CD4-positive, alpha-beta T cell treated with Interleukin-1 beta for 1 hour (primary cell): ENCODE data around the gene TMEM117.
"Not testable (repeated sequence)": the region's sequence is repeated elsewhere in the genome, so short reads cannot be mapped to it uniquely, and the experiment has no call there.

Source experiments
- DNase-seq, 2 donors: peaks; one replicate each; pipeline ENCODE4 v3.0.0-alpha.2; 2020 to 2022

TMEM117 gene

DNA sequence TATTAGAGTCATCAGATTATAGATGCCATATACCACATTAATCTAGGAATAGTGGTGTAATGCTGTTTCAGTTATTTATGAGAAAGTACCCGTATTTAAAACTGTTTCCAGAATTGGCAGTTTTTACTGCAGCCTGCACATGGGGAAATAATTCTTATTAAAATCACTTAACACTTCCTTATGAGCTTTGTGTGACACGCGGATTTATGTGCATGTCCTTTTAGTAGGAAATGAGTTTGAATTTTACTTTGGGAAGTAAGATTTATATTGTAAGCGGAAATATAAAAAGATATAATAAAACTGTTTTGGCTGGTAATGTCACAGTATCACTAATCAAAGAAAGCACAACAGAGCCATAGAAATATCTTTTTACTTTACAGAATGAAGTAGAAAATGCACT, 132.9 kb downstream of the TMEM117 start:
- no peak for DNase-seq

DNA sequence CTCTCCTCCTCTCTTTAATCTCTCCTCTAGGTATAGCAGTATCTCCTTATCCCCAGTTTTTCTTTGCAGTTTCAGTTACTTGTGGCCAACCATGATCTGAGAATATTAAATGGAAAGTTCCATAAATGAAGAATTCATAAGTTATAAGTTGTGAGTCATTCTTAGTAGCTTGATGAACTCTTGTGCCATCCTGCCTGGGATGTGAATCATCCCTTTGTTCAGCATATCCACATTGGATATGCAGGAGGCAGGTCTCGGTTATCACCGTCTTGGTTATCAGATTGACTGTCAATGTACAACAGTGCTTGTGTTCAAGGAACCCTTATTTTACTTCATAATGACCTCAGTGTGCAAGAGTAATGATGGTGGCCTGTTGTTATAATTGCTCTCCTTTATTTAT, 134.0 kb downstream of the TMEM117 start:
- no peak for DNase-seq

DNA sequence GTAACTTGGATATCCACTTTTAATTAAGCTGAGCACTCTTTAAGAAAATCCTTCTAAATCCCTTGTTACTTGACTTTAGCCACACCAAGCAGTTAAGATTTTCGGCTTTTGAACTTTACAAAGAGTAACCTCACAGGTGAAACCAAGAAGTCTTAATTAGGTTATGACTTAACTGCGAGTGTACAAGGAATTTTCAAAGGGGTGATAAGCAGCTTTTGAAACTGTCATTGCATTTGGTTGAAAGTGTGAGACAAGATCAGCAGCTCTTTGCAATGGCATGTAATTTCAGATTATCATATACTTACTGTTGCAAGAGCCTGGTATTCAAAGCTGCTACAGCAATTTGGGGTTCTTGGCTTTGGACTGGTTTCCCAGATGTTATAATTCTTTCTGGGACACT, 137.5 kb downstream of the TMEM117 start:
- DNase-seq, result no peak

DNA sequence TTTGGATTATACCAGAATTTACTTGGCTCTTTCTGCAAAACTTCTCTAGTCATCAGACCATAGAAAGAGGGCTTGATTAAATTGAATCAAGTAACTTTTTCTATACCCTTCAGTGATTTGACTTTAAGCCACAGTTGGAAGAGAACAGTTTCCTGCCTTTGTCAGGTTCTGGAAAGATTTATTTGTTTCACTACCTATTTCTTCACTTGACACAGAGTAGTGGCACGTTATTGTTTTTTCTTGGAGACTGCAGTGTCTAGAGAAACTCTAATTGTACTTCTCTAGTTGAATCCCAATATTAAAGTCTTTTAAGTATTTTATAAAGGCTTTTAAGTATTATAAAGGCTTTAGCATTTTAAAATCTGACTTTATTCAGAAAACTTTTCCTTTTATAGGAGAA, 138.1 kb downstream of the TMEM117 start:
- no peak for DNase-seq

DNA sequence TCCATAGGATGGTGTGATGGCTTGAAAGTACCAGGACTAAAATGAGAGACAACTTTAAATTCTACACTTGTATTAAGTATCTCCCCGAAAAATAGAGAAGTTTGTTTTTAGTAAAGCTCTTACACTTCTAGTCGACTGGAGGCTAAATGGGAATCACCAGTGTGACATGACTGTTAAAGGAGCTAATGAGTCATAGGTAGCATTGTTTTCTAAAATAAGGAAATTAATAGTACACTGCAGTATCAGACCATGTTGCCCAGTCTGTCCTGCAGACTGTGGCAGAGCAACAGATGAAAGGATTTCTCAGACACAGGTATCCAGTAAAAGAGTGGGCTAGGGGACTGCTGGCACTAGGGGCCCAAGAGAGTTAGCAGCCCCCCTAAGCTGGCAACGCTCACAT, 140.1 kb downstream of the TMEM117 start:
- DNase-seq, result no peak

DNA sequence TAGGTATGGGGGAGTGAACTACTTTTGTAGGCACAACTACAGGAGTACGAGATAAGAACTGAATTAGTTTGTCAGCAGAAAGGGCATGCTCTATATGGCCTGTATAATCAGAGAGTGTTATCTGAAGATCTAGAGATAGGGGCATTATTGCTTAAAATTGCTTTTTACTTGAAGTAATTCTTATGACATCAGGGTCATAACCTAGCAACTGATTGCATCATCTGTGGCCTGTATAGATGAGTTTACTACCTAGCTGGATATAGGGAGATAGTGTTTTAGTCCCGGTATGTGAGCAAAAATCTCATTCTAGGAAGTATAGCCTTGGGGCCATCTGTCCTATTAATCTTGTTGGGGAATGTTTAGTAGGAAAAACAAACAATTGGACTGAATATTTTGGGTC, 142.7 kb downstream of the TMEM117 start:
- no peak for DNase-seq

DNA sequence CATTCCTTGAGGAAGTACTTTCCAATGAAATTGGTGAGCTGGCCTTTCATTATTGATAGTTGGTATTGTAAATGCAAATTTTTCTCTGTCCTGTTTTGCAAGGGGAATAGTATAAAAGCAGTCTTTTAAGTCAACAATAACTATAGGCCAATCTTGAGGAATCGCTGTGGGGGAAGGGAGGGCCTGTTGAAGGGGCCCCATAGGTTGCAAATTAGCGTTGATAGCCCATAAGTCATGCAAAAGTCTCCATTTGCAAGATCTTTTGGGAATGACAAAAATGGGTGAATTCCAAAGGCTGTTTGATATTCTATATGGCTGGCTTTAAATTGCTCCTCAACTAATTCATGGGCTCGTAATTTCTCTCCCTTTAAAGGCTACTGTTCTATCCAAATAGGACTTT, 143.6 kb downstream of the TMEM117 start:
- no peak for DNase-seq

DNA sequence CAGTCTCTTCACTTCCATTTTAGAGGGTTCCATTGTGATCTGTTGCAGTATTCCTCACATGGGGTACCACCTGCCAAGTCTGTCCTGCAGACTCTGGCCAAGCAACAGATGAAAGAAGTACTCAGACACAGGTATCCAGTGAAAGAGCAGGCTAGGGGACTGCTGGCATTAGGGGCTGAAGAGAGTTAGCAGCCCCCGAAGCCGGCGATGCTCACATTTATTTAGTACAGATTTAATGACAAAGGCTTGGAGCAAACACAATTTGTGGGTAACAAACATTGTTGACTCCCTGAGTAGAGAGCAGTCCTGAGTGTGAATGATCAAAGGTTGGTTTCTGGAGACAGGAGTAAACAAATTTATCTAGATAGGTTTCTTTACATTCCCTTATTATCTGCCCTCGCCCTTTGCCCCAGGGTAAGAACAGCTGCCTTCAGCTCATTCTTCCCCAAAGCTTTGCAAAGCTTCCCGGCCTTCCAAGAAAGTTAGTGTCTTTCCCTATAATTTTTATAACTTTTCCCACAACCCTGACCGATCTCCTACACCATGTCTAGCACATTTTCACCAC, 144.8 kb downstream of the TMEM117 start:
- DNase-seq, result no peak

DNA sequence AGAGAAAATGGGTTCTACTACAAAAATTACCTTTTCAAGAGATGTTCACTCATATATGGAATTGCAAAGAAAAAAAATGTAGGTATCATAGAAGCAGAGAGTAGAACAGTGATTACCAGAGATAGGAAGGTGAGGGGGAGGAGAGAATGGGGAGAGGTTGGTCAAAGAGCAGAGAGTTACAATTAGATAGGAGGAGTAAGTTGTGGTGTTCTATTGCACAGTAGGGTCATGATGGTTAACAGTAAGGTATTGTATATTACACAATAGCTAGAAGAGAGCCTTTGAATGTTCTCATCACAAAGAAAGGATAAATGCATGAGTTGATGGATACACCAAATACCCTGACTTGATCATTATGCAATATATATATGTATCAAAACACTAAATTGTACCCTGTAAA, 145.8 kb downstream of the TMEM117 start:
- DNase-seq, result no peak

DNA sequence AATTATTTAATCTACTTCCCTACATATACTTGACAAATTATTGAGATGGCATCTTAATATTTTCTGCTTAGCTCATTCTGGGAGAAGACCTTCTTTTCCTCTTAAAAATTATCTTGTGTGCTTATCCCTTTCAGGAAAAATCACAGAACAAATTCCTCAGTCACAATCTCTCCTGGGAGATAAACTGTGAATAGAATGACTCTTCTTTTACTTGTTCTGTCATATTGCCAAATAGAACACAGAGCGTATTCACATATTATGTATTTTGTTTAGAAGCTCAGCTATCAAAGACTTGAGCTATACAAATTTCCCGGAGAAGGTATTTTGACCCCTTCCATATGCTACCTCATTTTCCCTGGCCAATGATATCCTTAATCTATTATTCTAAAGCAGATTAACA, 146.7 kb downstream of the TMEM117 start:
- no peak for DNase-seq

DNA sequence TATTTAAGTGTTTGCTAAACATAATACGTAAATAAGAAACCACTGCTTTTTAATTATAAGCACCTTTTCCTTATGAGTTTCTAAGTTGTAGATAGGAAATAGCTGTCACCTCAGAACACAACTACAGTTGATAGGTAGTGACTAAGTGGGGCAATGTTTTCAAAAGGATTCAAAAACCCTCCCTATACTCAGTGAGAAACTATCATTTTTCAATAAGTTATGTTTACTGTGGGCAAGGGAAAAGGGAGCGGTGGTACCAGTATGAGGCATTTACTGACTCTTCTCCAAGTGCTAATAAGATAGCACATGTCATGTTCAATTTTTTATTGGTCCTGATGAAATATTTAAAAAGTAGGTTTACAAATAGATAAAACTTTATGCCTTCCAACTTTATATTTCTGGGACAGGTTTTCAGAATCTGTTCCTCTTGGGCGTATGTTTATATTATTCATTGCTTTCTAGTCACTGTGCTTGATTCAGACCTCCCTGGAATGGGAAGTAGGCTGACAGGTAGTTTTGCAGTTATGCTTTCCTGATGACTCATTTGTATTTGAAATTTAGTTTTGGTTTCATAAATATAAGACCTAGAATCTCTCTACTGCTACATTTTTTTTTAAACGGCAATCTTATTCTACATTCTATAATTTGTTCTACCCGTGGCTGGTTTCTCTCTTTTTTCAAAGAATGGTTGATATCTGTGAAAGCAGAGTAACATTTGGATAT, 153.1 kb downstream of the TMEM117 start:
- DNase-seq, result no peak

DNA sequence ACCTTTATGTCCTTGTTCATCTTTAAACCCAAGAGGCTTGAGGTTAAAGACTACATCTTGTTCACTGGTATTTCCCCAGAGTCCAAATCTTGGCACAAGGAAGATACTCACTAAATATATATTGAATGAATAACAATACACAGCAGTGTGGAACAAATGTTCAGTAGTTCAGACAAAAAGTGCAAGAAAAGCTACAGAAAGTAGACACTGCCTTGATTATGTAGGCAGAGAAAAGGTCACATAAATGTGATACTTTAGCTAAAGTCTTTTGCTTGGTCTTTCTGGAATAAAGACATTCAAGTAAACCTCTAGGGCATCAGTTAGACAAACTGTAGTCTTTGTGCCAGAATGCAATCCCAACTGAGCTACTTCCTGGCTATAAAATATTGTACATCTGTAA, 157.0 kb downstream of the TMEM117 start:
- DNase-seq, result no peak

DNA sequence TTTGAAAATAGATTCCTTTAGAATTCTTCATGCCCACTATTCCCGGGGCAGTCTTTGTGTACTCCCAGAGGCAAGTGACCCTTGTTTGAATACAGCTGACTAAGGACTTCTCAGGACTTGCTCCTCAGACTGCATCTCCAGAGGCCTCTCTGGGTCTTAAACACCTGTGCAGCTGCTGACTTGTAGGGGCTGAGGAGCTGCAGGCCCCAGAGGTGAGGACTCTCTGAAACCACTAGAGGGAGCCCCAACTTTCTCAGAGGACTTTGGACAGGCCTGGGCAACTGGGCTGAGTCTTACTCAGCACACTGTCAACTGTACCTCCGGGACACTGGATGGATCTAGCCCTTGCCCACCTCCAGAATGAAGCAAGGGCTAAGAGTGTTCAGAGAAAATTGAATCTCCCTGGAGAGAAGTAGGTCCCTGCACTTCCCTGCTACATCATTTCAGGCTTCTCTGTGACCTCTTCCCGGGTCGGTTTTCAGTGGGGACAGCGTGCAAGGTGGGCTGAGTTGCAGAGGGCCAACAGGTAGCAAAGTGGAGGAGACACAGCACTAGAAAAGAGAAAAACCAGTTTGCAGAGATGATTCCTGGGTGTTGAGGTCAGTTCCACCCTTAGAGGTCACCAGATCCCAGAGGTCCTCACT, 164.6 kb downstream of the TMEM117 start:
- DNase-seq, result peak in 1 of 2 donors; percentile 11

DNA sequence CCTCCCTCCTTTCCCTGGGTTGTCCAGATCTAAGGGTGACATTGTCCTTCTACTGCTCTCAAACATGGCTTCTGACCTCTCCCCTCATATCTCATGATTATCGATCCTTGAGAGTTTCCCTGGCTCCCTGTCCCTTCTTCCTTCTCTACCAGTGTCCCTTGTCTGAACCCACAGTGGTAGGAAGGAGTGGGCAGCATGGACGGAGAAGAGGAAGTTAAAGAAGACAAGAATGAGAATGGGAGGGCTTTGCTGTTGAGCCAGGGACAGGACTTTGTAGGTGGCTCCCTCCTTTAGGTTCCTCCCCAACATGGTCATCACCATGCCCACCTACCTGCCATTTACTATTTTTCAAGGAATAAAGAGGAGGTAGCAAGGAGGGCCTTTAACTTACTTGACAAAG, 166.7 kb downstream of the TMEM117 start:
- DNase-seq, result no peak

DNA sequence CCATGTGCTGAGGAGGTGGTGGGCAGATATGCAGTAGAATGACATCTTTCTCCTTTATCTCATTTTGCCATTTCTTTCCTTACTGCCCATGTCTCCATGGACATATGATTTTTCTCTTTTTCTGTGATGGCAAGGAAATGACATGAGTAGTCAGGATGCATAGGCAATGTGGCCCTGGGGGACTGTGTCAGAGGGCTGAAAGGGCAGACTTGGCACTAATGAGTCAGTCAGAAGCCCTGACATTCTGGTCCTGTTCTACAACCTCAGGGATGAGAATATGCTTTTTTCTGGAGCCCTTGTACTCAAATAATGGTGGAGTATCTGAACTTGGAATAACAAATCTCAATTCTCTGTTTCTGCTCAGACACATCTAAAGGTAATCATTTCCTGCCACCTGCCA, 167.8 kb downstream of the TMEM117 start:
- DNase-seq, result no peak

DNA sequence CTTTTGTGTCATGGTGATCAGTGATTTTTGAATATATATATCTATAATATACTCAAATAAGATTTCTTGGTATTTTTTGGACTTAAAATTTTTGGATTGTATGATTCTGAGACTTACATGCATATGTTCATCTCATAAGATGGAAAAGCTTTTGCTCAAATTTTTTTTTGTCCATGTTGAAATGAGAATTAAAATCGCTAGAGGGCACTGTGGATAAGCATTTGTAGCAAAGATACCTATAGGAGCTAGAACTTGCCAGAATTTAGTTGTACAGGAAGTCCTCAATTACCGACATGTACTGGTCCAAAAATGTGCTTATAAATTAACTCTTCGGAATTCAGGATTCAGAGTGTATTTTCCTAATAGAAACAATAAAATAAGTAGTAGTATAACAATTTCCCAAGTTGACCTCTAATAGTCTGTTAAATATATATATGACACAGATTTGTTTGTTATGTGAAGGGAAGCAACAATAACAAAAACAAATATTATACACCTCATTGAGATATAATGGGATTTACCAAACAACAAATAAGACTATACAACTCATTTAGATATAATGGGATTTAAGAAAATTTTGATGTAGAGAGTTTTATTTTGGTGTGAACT, 179.6 kb downstream of the TMEM117 start:
- DNase-seq, result peak in 1 of 2 donors; percentile 52

DNA sequence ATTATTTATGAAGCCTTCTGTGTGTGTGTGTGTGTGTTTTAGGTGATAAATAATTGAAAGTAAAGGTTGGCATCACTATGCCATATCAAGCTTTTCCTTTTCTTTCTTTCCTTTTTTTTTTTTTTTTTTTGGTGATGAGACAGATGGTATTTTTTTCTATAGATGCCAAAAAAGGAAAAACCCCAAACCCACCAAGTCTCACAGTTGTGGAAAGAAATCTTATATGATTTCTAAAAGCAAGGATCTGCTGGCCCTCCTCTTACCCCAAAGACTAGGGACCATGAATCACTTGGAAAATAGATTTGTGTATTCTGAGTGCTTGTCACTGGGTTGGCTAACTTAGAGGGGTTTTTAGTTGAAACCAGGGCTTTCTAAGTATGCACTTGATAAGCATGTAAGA, 181.3 kb downstream of the TMEM117 start:
- DNase-seq, result no peak

DNA sequence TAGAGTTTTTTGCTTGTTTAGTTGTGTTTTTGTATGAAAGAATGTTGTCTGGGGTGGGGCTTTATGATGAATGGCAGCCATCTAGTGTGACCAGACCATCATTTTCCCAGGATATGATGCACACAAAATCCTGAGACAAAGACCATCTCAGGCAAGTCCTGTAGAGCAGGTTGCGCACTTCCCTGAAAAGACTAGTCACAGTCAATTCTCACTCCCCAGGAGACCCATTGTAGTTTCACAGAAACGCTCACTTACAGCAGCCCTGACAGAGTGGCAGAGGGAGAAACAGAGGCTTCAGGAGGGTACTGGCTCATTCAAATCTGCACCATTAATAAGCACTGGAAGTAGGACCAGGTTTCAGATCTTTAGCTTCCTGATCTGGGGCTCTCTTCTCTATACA, 183.2 kb downstream of the TMEM117 start:
- DNase-seq, result no peak

DNA sequence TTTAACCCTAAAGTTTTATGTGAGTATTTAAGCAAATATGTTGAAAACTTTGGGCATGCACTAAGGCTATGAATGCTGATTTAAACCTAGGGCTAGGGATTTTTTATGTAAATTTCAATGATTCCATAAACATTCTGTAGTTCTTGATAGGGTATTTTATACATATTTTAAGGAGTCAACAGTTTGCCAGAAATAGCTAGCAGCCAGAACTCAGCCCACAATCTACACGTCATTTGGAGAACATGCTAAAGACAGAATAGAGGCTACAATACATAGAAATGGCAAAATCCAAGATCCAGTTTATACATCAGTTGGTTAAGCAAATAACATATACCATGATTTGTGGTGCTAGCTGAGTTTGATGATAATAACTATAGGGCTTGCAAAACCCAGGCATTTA, 184.7 kb downstream of the TMEM117 start:
- no peak for DNase-seq

DNA sequence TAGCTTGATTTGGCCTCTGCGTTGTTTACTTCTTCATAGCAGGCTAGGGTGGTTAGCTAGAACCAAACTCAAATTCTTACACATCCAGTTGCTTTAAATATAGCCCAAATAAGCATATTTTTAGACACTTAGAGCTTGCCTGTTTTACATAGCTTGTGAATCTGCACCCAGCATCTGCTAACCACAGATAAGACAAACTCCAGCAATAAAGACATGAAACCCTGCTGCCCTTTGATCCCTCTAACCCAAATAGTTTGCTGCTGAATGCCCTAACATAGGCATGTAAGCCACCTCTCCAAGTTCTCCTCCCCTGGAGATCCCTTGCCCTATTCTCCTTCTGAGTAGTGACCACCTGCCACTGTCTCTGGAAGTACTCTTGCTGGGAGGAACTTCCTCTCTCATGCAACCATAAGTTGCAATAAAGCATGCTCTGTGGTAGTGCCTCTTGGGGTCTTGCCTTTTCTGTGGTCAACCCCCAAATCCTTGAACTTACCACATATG, 185.6 kb downstream of the TMEM117 start:
- no peak for DNase-seq

DNA sequence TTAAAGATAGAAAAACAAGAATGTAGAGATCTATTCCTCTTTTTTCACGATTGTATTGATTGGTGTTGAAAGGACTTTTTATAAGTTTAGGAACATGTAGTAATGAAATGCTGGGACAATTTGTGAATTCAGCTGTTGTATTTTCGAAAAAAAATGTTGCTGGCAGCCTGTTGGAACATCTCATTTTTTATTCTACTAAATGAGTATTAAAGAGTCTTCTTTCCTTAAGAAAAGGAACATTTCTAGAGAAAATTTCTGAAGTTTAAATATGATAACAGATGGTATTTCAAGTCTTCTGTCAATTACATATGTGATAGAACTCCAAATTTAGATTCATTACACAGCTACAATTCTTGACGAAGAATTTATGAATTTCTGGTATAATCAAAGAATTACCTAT, 189.6 kb downstream of the TMEM117 start:
- DNase-seq, result no peak

DNA sequence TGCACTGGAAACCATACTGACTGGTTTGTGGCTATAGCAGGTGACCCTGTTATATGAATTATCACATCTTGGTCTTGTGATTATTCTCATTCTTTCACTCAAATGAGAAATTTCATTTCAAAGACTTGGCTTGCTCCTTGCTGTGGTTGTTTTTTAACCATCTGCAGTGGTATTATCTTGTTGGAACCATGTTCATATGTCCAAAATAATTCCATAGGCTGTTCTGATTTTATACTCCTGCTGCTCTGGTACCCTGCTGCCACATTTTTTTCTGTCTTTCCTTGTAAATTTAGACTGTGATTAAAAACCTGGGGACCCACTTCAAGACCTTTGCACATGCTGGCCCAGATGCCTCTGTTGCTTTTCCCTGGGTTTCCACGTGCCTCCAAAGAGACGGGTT, 190.2 kb downstream of the TMEM117 start:
- DNase-seq, result no peak

DNA sequence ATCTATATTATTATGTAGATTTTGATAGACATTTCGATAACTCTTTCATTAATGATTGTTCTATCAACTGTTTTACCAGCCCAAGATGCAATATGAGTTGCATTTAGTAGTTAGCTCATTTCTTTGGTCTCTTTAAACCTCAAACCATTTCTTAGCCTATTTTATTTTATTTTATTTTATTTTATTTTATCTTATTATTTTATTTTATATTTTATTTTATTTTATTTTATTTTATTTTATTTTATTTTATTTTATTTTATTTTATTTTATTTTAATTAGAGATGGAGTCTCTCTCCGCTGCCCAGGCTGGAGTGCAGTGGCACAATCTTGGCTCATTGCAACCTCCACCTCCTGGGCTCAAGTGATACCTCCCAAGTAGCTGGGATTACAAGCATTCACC, 191.0 kb downstream of the TMEM117 start:
- DNase-seq, result not testable (repeated sequence)

DNA sequence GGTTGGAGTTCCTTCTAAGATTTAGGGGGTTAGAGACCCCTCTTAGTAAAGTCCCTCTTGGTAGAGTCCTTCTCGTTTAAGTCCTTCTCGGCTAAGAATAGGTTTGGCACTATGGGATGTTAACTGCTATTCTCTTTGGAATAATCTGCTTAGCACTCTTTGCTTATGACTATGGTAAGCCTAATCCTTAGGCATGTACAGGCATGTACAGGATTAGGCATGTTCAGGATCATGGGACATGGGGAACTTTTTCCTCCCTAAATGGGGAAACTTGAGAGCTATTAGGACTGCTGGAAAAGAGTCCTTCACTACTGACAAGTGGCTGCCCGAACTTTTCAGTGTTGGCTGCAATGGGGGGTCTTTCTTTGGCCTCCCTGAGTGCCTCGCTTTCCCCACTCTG, 193.3 kb downstream of the TMEM117 start:
- no peak for DNase-seq
